GM12878 (cell line): ENCODE data around the gene PLEKHJ1. TPM values are rescaled to one million over a fixed set of nuclear protein-coding genes. Genes with fewer than 3 reads are reported as not detected.

ENCODE experiments used
- ATAC-seq: fragments of 200-7000 bp; cut with Tn5 transposase; 3 replicates; pipeline ENCODE4 v1.9.1; 2020; ENCODE audit warnings: mild to moderate bottlenecking, moderate library complexity
- BruUV-seq: library from RNA; stranded (reverse); fragments of 400-500 nt; replicated peaks from 2 replicates; lab custom pipeline; 2021; lab: Mats Ljungman, UMichigan
- CTCF ChIA-PET: fragments of 300-600 bp; sonication (Branson Sonifier 250); formaldehyde crosslinking; extraction: SDS; loops from one replicate; lab custom pipeline; 2021; ENCODE audit warnings: inconsistent platforms; lab: Yijun Ruan, JAX
- POLR2A ChIA-PET: fragments of 350-600 bp; formaldehyde crosslinking; extraction: SDS; loops from one replicate; lab custom pipeline; 2021; ENCODE audit warnings: inconsistent platforms; lab: Charles Lee
- RAD21 ChIA-PET: fragments of 300-600 bp; sonication (Branson Sonifier 250); formaldehyde crosslinking; loops from one replicate; lab custom pipeline; 2023; ENCODE audit warnings: antibody characterized with exemption; ENCODE audit not compliant: unreplicated experiment; lab: Charles Lee
- SMC1A ChIA-PET: fragments of 300-600 bp; sonication (Branson Sonifier 250); formaldehyde crosslinking; loops from one replicate; lab custom pipeline; 2023; ENCODE audit not compliant: unreplicated experiment, uncharacterized antibody; lab: Charles Lee
- DNase-seq: peaks from one replicate; pipeline ENCODE4 v3.0.0-alpha.2; 2011; ENCODE audit warnings: low read depth, low spot score
- FAIRE-seq: peaks from 3 replicates; lab custom pipeline; 2011; peaks lifted over from hg19 to GRCh38; lab: Jason Lieb, UNC
- H2AFZ ChIP-seq: 2 replicates; pipeline ENCODE4 v1.6.0; 2011; ENCODE audit warnings: low read depth, low read length, control low read depth; ENCODE audit not compliant: control insufficient read depth
- H3K27ac ChIP-seq: 2 replicates; pipeline ENCODE4 v1.5.1; 2011; ENCODE audit warnings: control low read depth; ENCODE audit not compliant: control insufficient read depth, insufficient read depth
- H3K27me3 ChIP-seq, 2 experiments: replicated peaks in 1 of 2; 2 replicates each; pipeline versions ENCODE4 v1.6.0 to v1.6.1; 2011; ENCODE audit warnings: low read length in 1 of 2; ENCODE audit not compliant: control insufficient read depth in 2 of 2, insufficient read depth in 2 of 2
- H3K36me3 ChIP-seq, 2 experiments: 2 replicates each; pipeline ENCODE4 v1.5.1; 2011; ENCODE audit warnings: low read length in 1 of 2; ENCODE audit not compliant: control insufficient read depth in 2 of 2, insufficient read depth in 2 of 2
- H3K4me1 ChIP-seq: 2 replicates; pipeline ENCODE4 v1.6.1; 2011; ENCODE audit warnings: mild to moderate bottlenecking, low read length, moderate library complexity, mixed read lengths; ENCODE audit not compliant: control insufficient read depth, insufficient read depth
- H3K4me2 ChIP-seq: 2 replicates; pipeline ENCODE4 v1.6.0; 2011; ENCODE audit warnings: control low read depth; ENCODE audit not compliant: control insufficient read depth, insufficient read depth
- H3K4me3 ChIP-seq: fragments of 200-600 bp; sonication (generic); 2 replicates; pipeline ENCODE4 v1.5.1; 2016
- H3K79me2 ChIP-seq: 2 replicates; pipeline ENCODE4 v1.6.0; 2011; ENCODE audit warnings: low read length; ENCODE audit not compliant: control insufficient read depth, insufficient read depth
- H3K9ac ChIP-seq: 2 replicates; pipeline ENCODE4 v1.8.0; 2011; ENCODE audit warnings: low read length, control low read depth, mixed read lengths; ENCODE audit not compliant: control insufficient read depth, insufficient read depth
- H3K9me3 ChIP-seq: replicated peaks from 3 replicates; pipeline ENCODE4 v1.5.1; 2011; ENCODE audit warnings: mild to moderate bottlenecking, low read length; ENCODE audit not compliant: control insufficient read depth, insufficient read depth
- H4K20me1 ChIP-seq: 2 replicates; pipeline ENCODE4 v1.6.0; 2011; ENCODE audit not compliant: control insufficient read depth, insufficient read depth
- CHD1 ChIP-seq: IDR thresholded peaks from 2 replicates; pipeline ENCODE4 v1.6.1; 2012; ENCODE audit warnings: low read depth, low read length, improper control_type of control experiment
- EED ChIP-seq: sonication (generic); IDR thresholded peaks from 2 replicates; pipeline ENCODE4 v1.6.1; 2016; ENCODE audit warnings: antibody characterized with exemption, low read depth
- EZH2 ChIP-seq: IDR thresholded peaks from 2 replicates; pipeline ENCODE4 v1.6.1; 2012; ENCODE audit warnings: low read depth, mild to moderate bottlenecking, control low read depth, inconsistent platforms, low read length, borderline replicate concordance; ENCODE audit not compliant: control insufficient read depth
- FOS ChIP-seq: IDR thresholded peaks from 3 replicates; pipeline ENCODE4 v1.6.1; 2011; ENCODE audit warnings: borderline replicate concordance; ENCODE audit not compliant: insufficient read length; ENCODE audit errors: extremely low read depth
- JUNB ChIP-seq: IDR thresholded peaks from 2 replicates; pipeline ENCODE4 v1.6.1; 2016; ENCODE audit warnings: antibody characterized with exemption, mild to moderate bottlenecking
- LARP7 ChIP-seq: fragments of 450-650 bp; IDR thresholded peaks from 2 replicates; pipeline ENCODE4 v1.6.1; 2017; ENCODE audit warnings: mild to moderate bottlenecking
- MEF2B ChIP-seq: fragments of 450-650 bp; IDR thresholded peaks from 2 replicates; pipeline ENCODE4 v1.6.1; 2018; ENCODE audit warnings: mild to moderate bottlenecking, moderate library complexity; ENCODE audit not compliant: partially characterized antibody, poor library complexity, severe bottlenecking
- NFYB ChIP-seq: IDR thresholded peaks from 2 replicates; pipeline ENCODE4 v1.6.1; 2011; ENCODE audit warnings: low read depth, mild to moderate bottlenecking, low read length, improper control_type of control experiment, moderate library complexity; ENCODE audit not compliant: insufficient read depth
- POLR2A ChIP-seq: IDR thresholded peaks from 2 replicates; pipeline ENCODE4 v1.6.1; 2011; ENCODE audit warnings: low read depth, mild to moderate bottlenecking, low read length
- POLR2AphosphoS5 ChIP-seq: IDR thresholded peaks from 2 replicates; pipeline ENCODE4 v1.6.1; 2011; ENCODE audit warnings: mild to moderate bottlenecking, low read length, inconsistent platforms
- SMC3 ChIP-seq: IDR thresholded peaks from 2 replicates; pipeline ENCODE4 v1.6.1; 2011; ENCODE audit warnings: low read length, improper control_type of control experiment, borderline replicate concordance
- SP1 ChIP-seq: IDR thresholded peaks from one replicate; pipeline ENCODE4 v1.6.1; 2011; ENCODE audit warnings: low read depth, low read length
- ZBED1 ChIP-seq: IDR thresholded peaks from 2 replicates; pipeline ENCODE4 v1.6.1; 2016; ENCODE audit warnings: borderline replicate concordance
- WGBS: methylation state at CpG from one replicate; pipeline ENCODE4 v1.1.6; 2016; ENCODE audit warnings: low lambda C conversion rate; ENCODE audit not compliant: insufficient replicate concordance, insufficient coverage; ENCODE audit errors: missing lambda C conversion rate; 5-methylcytosine and 5-hydroxymethylcytosine counted together
- in situ Hi-C: fragments of 300-500 bp; cut with MboI; formaldehyde crosslinking; loops from 9 replicates; pipeline ENCODE4 v1.14.3; 2018; ENCODE audit warnings: mixed read lengths
- intact Hi-C: fragments of 100-400 bp; cut with micrococcal nuclease; formaldehyde crosslinking; loops from one replicate; pipeline ENCODE4 v1.14.2; 2022; ENCODE audit not compliant: unreplicated experiment
- polyA plus RNA-seq, 11 experiments: library from polyadenylated mRNA; depleted of rRNA in 4 of 11; unstranded in 6 of 11; stranded (reverse) in 5 of 11; fragments of >200 nt; fragmentation: Nextera tagmentation in 4 of 11; fragmentation: Illumina TruSeq in 1 of 11; extraction: Ambion mirVana in 4 of 11; extraction: Trizol in 1 of 11; gene quantifications; 1 replicate in 1 of 11; 2 replicates in 10 of 11; pipeline versions ENCODE4 v1.2.1 to v1.2.3, GENCODE V29; 2011 to 2016; ENCODE audit warnings: inconsistent platforms in 2 of 11, missing spikeins in 2 of 11, low read depth in 1 of 11
- total RNA-seq, 4 experiments: library from RNA; depleted of rRNA in 3 of 4; stranded (reverse); fragments of >200 nt in 3 of 4; fragmentation: Illumina TruSeq in 1 of 4; extraction: Trizol in 1 of 4; gene quantifications; 2 replicates each; pipeline versions ENCODE4 v1.2.1 to v1.2.3, GENCODE V29; 2013 to 2021
- TF ChIP-seq, protein P1 (sequence below), 3 experiments: IDR thresholded peaks in 2 of 3; conservative IDR thresholded peaks in 1 of 3; 2 replicates each; pipeline ENCODE4 v1.5.1; 2011; ENCODE audit warnings: low read depth in 3 of 3, low read length in 3 of 3, mild to moderate bottlenecking in 3 of 3, control low read depth in 2 of 3, moderate library complexity in 2 of 3, inconsistent platforms in 1 of 3, mixed read lengths in 1 of 3; ENCODE audit not compliant: control insufficient read depth in 2 of 3, insufficient read depth in 1 of 3; ENCODE audit errors: extremely low read depth in 1 of 3

The PLEKHJ1 gene
- total and polyA plus RNA-seq, 10 of the 15 experiments (the other 5 are each of a cell fraction or from before 2014, with no cell fraction given): 1.3 to 133 (median 75.0) TPM

DNA sequence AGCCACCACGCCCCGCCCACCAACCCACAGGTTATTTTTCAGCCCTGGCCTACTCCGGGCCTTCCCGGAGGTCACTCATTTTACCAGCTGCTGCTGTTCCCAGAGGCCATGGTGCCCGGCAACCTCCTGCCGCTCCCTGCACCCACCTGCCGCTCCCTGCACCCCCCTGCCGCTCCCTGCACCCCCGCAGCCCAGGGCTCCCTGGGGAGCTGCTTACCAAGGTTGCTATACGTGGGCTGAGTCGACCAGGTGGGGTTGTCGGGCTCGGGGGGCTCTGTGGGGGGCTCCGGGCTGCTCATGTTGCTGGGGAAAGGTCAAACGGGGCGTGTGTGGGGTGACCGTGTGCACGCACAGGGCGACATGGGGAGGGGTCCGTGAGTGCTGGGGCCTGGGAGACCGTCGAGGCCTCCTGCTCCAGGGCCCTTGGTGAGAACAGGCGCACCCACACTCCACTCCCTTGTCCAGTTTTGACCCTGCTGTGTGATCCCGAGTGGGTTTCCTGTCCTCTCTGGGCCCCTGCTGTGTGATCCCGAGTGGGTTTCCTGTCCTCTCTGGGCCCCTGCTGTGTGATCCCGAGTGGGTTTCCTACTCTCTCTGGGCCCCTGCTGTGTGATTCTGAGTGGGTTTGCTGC, 44.6 kb upstream of the PLEKHJ1 start:
- ChIA-PET CTCF (no interaction called here), SMC1A (no interaction called here), RAD21 (no interaction called here), POLR2A (interaction anchor here (0.6 kb wide), 1 partner anchor 299 kb away, joined by 6 read pairs; no protein-coding TSS in a partner anchor)
- in situ Hi-C loops: no loop called here
- Histone ChIP-seq H3K4me1 (peaks cover 11% of the 10 kb centered on the region), H3K9ac (no peak overlapping the region), H3K27me3 (peaks cover 0 to 3% of the 10 kb centered on the region in 2 experiments; a peak in 2 of 4 replicates), H4K20me1 (no peaks in the 10 kb centered on the region), H3K36me3 (no peaks in the 10 kb centered on the region), H3K4me2 (no peak overlapping the region), H3K27ac (no peak overlapping the region), H3K9me3 (no peaks in the 10 kb centered on the region), H3K79me2 (no peaks in the 10 kb centered on the region), H3K4me3 (no peak overlapping the region), H2AFZ (no peak overlapping the region)
- no peak for DNase-seq
- TF ChIP-seq MEF2B (peak; percentile 55), LARP7 (no peak), SP1 (no peak), FOS (no peak)
- intact Hi-C loops: no loop called here
- no TSS peak for BruUV-seq
- FAIRE-seq: no peak
- WGBS: 35% methylated on average over 18 of the region's 26 CpGs
- no peak for ATAC-seq

DNA sequence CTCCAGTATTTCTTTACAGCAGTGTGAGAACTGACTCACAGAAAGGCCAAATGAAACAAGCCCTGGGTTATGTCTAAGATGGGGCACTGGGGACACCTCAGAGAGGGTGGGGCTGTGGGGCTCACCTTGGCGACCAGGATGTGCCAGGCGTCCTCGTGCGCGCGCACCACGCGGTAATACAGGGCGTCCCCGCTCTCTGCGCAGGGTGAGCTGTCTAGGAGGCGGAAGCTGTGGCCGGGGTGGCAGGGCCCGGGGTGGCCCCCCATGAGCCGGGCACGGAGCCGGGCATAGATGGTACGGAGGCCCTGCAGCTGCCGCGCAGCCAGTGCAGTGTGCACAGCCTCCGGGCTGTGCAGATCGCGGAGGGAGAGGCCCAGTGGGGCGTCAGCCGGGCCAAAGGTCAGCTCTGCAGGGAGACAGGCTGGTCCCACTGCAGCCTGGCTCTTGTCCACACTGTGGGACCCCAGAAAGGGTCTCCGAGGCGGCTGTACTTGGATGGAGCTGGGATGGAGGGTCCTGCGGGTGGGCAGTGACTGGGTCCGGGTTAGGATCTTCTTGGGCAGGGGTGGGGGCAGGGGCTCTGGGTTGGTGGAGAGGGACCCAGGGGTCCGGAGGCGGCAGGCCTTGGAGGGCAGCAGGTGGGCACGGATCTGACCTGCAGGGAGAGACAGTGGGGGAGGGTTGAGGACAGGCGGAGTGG, 42.5 kb upstream of the PLEKHJ1 start:
- H3K4me1 ChIP-seq: peaks cover 19% of the 10 kb centered on the region
- no peak for DNase-seq
- intact Hi-C loops (loop anchor here (5.0 to 10.0 kb wide), 2 partner anchors 114 to 506 kb away; partner anchors contain the start of genes SGTA and THOP1), in situ Hi-C loops (loop anchor here (10.0 kb wide), 1 partner anchor 336 kb away; no protein-coding TSS in a partner anchor)
- H2AFZ ChIP-seq: no peak overlapping the region
- H3K27ac ChIP-seq: no peak overlapping the region
- H3K36me3 ChIP-seq: peaks cover 4 to 7% of the 10 kb centered on the region in 2 experiments
- no peak overlapping the region for H3K9ac ChIP-seq
- peaks cover 11% of the 10 kb centered on the region for H3K79me2 ChIP-seq
- peaks cover 0 to 3% of the 10 kb centered on the region in 2 experiments; a peak in 2 of 4 replicates for H3K27me3 ChIP-seq
- ChIA-PET POLR2A (no interaction called here), CTCF (interaction anchor here (0.7 kb wide), 1 partner anchor 51 kb away, joined by 3 read pairs; no protein-coding TSS in a partner anchor), SMC1A (interaction anchor here (1.4 kb wide), 1 partner anchor 115 kb away, joined by 3 read pairs; no protein-coding TSS in a partner anchor), RAD21 (no interaction called here)
- peaks cover 5% of the 10 kb centered on the region for H4K20me1 ChIP-seq
- no peak overlapping the region for H3K4me2 ChIP-seq
- WGBS: 91% methylated on average over 33 of the region's 33 CpGs
- H3K4me3 ChIP-seq: no peak overlapping the region
- no peak for FAIRE-seq
- BruUV-seq: no TSS peak
- no peaks in the 10 kb centered on the region for H3K9me3 ChIP-seq
- ATAC-seq: no peak
- TF ChIP-seq ZBED1 (no peak), POLR2A (peak; percentile 74), SMC3 (no peak), EZH2 (no peak), CHD1 (no peak), POLR2AphosphoS5 (peak; percentile 58; the same call in 1 of the 2 replicates), NFYB (no peak), JUNB (no peak), EED (no peak)
- TF ChIP-seq, protein P1, sequence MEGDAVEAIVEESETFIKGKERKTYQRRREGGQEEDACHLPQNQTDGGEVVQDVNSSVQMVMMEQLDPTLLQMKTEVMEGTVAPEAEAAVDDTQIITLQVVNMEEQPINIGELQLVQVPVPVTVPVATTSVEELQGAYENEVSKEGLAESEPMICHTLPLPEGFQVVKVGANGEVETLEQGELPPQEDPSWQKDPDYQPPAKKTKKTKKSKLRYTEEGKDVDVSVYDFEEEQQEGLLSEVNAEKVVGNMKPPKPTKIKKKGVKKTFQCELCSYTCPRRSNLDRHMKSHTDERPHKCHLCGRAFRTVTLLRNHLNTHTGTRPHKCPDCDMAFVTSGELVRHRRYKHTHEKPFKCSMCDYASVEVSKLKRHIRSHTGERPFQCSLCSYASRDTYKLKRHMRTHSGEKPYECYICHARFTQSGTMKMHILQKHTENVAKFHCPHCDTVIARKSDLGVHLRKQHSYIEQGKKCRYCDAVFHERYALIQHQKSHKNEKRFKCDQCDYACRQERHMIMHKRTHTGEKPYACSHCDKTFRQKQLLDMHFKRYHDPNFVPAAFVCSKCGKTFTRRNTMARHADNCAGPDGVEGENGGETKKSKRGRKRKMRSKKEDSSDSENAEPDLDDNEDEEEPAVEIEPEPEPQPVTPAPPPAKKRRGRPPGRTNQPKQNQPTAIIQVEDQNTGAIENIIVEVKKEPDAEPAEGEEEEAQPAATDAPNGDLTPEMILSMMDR (IDR thresholded peaks at IDR 0.05 in 2 of 3, conservative IDR thresholded peaks at IDR 0.05 in 1 of 3; ENCODE audit: control insufficient read depth in 2 of 3, extremely low read depth in 1 of 3, insufficient read depth in 1 of 3, low read depth in 3 of 3, low read length in 3 of 3): no peak
